Kidney epithelial cell (primary cell): ENCODE results near the gene CHKA. TPM values are rescaled to one million over a fixed set of nuclear protein-coding genes. Genes with fewer than 3 reads are reported as not detected.

ENCODE experiments used
- DNase-seq: peaks from one replicate; pipeline ENCODE4 v3.0.0-alpha.2; 2010; ENCODE audit warnings: low read depth
- H3K27me3 ChIP-seq: 2 replicates; pipeline ENCODE4 v1.6.0; 2011; ENCODE audit warnings: low read length; ENCODE audit not compliant: control insufficient read depth, insufficient read depth
- H3K36me3 ChIP-seq: 2 replicates; pipeline ENCODE4 v1.5.1; 2011; ENCODE audit warnings: low read length; ENCODE audit not compliant: control insufficient read depth, insufficient read depth
- H3K4me3 ChIP-seq: 2 replicates; pipeline ENCODE4 v1.5.1; 2011; ENCODE audit warnings: low read depth, mild to moderate bottlenecking, control low read depth, low read length
- CTCF ChIP-seq: IDR thresholded peaks from 2 replicates; pipeline ENCODE4 v1.5.1; 2011; ENCODE audit warnings: mild to moderate bottlenecking, moderate library complexity, low read length, control low read depth, inconsistent platforms; ENCODE audit not compliant: insufficient read depth, poor library complexity, severe bottlenecking
- total RNA-seq: library from RNA; depleted of rRNA; stranded (reverse); fragments of >200 nt; gene quantifications from 2 replicates; pipeline ENCODE4 v1.2.3, GENCODE V29; 2015

CHKA gene
- total RNA-seq, 1 donor from 2014 or later, result 30.9 TPM

GRCh38 chr11:68146704-68147474, 25.7 kb upstream of the CHKA start:
- TF ChIP-seq CTCF, result no peak

GRCh38 chr11:68146010-68146540, 24.9 kb upstream of the CHKA start:
- Histone ChIP-seq H3K36me3 (no peaks in the 10 kb centered on the region), H3K27me3 (no peaks in the 10 kb centered on the region), H3K4me3 (no peak overlapping the region)
- TF ChIP-seq CTCF, result no peak
- no peak for DNase-seq

More at GRCh38 chr11:68146704-68147474, 25.7 kb upstream of the CHKA start:
- no peaks in the 10 kb centered on the region for H3K36me3 ChIP-seq
- no peak overlapping the region for H3K4me3 ChIP-seq
- DNase-seq, result no peak
- H3K27me3 ChIP-seq, result no peaks in the 10 kb centered on the region

- no peak for TF ChIP-seq CTCF
- H3K36me3 ChIP-seq, result no peaks in the 10 kb centered on the region
- no peaks in the 10 kb centered on the region for H3K27me3 ChIP-seq
- no peak for DNase-seq
- H3K4me3 ChIP-seq, result no peak overlapping the region
These were observed 24.1 kb upstream of the CHKA start for GRCh38 chr11:68145120-68145866.

- no peak for DNase-seq
These were observed 22.1 kb upstream of the CHKA start for GRCh38 chr11:68143310-68143689.

More at GRCh38 chr11:68143310-68143689, 22.1 kb upstream of the CHKA start:
- no peak for TF ChIP-seq CTCF
- Histone ChIP-seq H3K36me3 (no peaks in the 10 kb centered on the region), H3K4me3 (no peak overlapping the region), H3K27me3 (no peaks in the 10 kb centered on the region)
